ENCODE data around the gene WDR5. TPM values are rescaled to one million over a fixed set of nuclear protein-coding genes. Genes with fewer than 3 reads are reported as not detected.

Gene WDR5
- total RNA-seq, 2 donors from 2014 or later: 16.0 to 20.3 TPM

Other genes with a start within 250 kb of the WDR5 start
- 1 to 10 TPM; 8.3 to 9.6 TPM for gene VAV2, start 143.8 kb upstream of the WDR5 start, total RNA-seq
- gene BRD3OS, start 110.6 kb upstream of the WDR5 start, total RNA-seq: 1 to 10 TPM; 7.0 to 7.9 TPM
- gene BRD3, start 68.1 kb upstream of the WDR5 start, total RNA-seq: 10 to 100 TPM; 25.5 to 28.0 TPM
- gene RNU6ATAC, start 28.5 kb downstream of the WDR5 start, total RNA-seq: 100 to 1,000 TPM; 307 to 456 TPM
- 10 to 100 TPM; 41.6 to 67.7 TPM for gene RXRA, start 190.4 kb downstream of the WDR5 start, total RNA-seq

Measured in left cardiac atrium (tissue), 2 donors.